ENCODE data around the gene PDP2. TPM values are rescaled to one million over a fixed set of nuclear protein-coding genes. Genes with fewer than 3 reads are reported as not detected.

Gene PDP2
- total and polyA plus RNA-seq, 9 of the 15 experiments (the other 6 are each of a cell fraction or from before 2014, with no cell fraction given) = 2.5 to 24.3 (median 7.2) TPM

- TF ChIP-seq HOXB6 (CRISPR knock-in tag; IDR thresholded peaks at IDR 0.05; ENCODE audit: borderline replicate concordance) (no peak), MEIS2 (IDR thresholded peaks at IDR 0.05; ENCODE audit: partially characterized antibody) (peak; percentile 33), HINFP (tag; conservative IDR thresholded peaks at IDR 0.05; ENCODE audit: low read depth) (no peak), SNRNP70 (optimal IDR thresholded peaks at IDR 0.05; ENCODE audit: low read depth, low read length) (no peak), FOXK1 (CRISPR knock-in tag; IDR thresholded peaks at IDR 0.05; ENCODE audit: borderline replicate concordance) (no peak), DIDO1 (tag; IDR thresholded peaks at IDR 0.05; ENCODE audit: low read depth) (no peak; the same call in 1 of the 2 replicates), PURB (CRISPR knock-in tag; IDR thresholded peaks at IDR 0.05; ENCODE audit: low read depth) (no peak), ELK3 (CRISPR knock-in tag; IDR thresholded peaks at IDR 0.05) (no peak), ATF7 (IDR thresholded peaks at IDR 0.05) (peak; percentile 75), ZNF77 (CRISPR knock-in tag; IDR thresholded peaks at IDR 0.05) (no peak), MAZ (CRISPR knock-in tag; conservative IDR thresholded peaks at IDR 0.05 in 1 of 2, IDR thresholded peaks at IDR 0.05 in 1 of 2) (peak; percentile 44 to 79), LEF1 (IDR thresholded peaks at IDR 0.05) (peak; percentile 29; the same call in 1 of the 2 replicates), PHF20 (IDR thresholded peaks at IDR 0.05; ENCODE audit: partially characterized antibody) (peak; percentile 39), ZNF24 (IDR thresholded peaks at IDR 0.05) (no peak), SREBF1 (IDR thresholded peaks at IDR 0.05; ENCODE audit: borderline replicate concordance, low read depth, low read length) (no peak), PREB (CRISPR knock-in tag; IDR thresholded peaks at IDR 0.05) (no peak), TEAD1 (CRISPR knock-in tag; IDR thresholded peaks at IDR 0.05) (peak; percentile 41 to 49; a peak in 1 of 4 replicates), SPI1 (IDR thresholded peaks at IDR 0.05; ENCODE audit: borderline replicate concordance, low read depth, low read length) (0 out of 2 replicates have a peak, but pooled peaks have one; percentile 4), MXD1 (CRISPR knock-in tag; IDR thresholded peaks at IDR 0.05; ENCODE audit: borderline replicate concordance, poor library complexity, severe bottlenecking) (peak; percentile 70)
- TF ChIP-seq, protein P1, sequence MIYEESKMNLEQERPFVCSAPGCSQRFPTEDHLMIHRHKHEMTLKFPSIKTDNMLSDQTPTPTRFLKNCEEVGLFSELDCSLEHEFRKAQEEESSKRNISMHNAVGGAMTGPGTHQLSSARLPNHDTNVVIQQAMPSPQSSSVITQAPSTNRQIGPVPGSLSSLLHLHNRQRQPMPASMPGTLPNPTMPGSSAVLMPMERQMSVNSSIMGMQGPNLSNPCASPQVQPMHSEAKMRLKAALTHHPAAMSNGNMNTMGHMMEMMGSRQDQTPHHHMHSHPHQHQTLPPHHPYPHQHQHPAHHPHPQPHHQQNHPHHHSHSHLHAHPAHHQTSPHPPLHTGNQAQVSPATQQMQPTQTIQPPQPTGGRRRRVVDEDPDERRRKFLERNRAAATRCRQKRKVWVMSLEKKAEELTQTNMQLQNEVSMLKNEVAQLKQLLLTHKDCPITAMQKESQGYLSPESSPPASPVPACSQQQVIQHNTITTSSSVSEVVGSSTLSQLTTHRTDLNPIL (CRISPR knock-in tag; IDR thresholded peaks at IDR 0.05) = no peak
Observed at GRCh38 chr16:66880288-66881013, at the start of gene PDP2 (continued).

Data from K562 (cell line).